Esophagus mucosa (tissue), 1 donor: ENCODE results near the gene PTGIS. TPM values are rescaled to one million over a fixed set of nuclear protein-coding genes. Genes with fewer than 3 reads are reported as not detected.

Experiments used
- ATAC-seq: fragments of 200-7000 bp; cut with Tn5 transposase; one replicate; pipeline ENCODE4 v1.9.1; 2020
- total RNA-seq: library from RNA; stranded (reverse); gene quantifications from one replicate; pipeline ENCODE4 v1.2.4, GENCODE V29; 2023
- donor health status: DM: yes; HTN: yes; CAD: no.

The PTGIS gene
- total RNA-seq, 1 donor from 2014 or later: 2.9 TPM

GRCh38 chr20:49526568-49526967 is 41.4 kb downstream of the PTGIS start:
- no peak for ATAC-seq

- no peak for ATAC-seq
Measured at GRCh38 chr20:49526056-49526455, 41.9 kb downstream of the PTGIS start.

- ATAC-seq: peak; percentile 13
Measured at GRCh38 chr20:49523767-49524360, 44.1 kb downstream of the PTGIS start.

- no peak for ATAC-seq
Measured at GRCh38 chr20:49521356-49521755, 46.6 kb downstream of the PTGIS start.

- no peak for ATAC-seq
Measured at GRCh38 chr20:49519777-49520359, 48.1 kb downstream of the PTGIS start.

- ATAC-seq: no peak
Measured at GRCh38 chr20:49519212-49519712, 48.7 kb downstream of the PTGIS start.

GRCh38 chr20:49518576-49518975 is 49.4 kb downstream of the PTGIS start:
- no peak for ATAC-seq

- peak; percentile 12 for ATAC-seq
Measured at GRCh38 chr20:49517805-49518100, 50.2 kb downstream of the PTGIS start.

- ATAC-seq: peak; percentile 57
Measured at GRCh38 chr20:49516916-49517804, 50.8 kb downstream of the PTGIS start.

GRCh38 chr20:49515586-49515985 is 52.4 kb downstream of the PTGIS start:
- no peak for ATAC-seq

GRCh38 chr20:49513517-49513916 is 54.4 kb downstream of the PTGIS start:
- no peak for ATAC-seq

GRCh38 chr20:49513009-49513408 is 54.9 kb downstream of the PTGIS start:
- ATAC-seq: no peak

- ATAC-seq: no peak
Measured at GRCh38 chr20:49511788-49512525, 56.0 kb downstream of the PTGIS start.

- ATAC-seq: no peak
Measured at GRCh38 chr20:49510562-49511122, 57.3 kb downstream of the PTGIS start.

GRCh38 chr20:49508435-49509199 is 59.3 kb downstream of the PTGIS start:
- peak; percentile 31 for ATAC-seq

GRCh38 chr20:49507741-49508434 is 60.0 kb downstream of the PTGIS start:
- ATAC-seq: peak; percentile 81

GRCh38 chr20:49505518-49505917 is 62.4 kb downstream of the PTGIS start:
- no peak for ATAC-seq

GRCh38 chr20:49503176-49503575 is 64.8 kb downstream of the PTGIS start:
- ATAC-seq: no peak

GRCh38 chr20:49501917-49502316 is 66.0 kb downstream of the PTGIS start:
- ATAC-seq: no peak

- ATAC-seq: no peak
Measured at GRCh38 chr20:49497398-49497669, 70.6 kb downstream of the PTGIS start.
